ENCODE data around the gene TEX11.
"Not testable (repeated sequence)": the region's sequence is repeated elsewhere in the genome, so short reads cannot be mapped to it uniquely, and the experiment has no call there.

Gene TEX11

GRCh38 chrX:70592091-70592490 lies 316.4 kb downstream of the TEX11 start:
- no peak for DNase-seq (ENCODE audit: low spot score)
- no peak for TF ChIP-seq CTCF (IDR thresholded peaks at IDR 0.05; ENCODE audit: extremely low read depth, insufficient read depth, missing control alignments)
- in situ Hi-C loops (cut with MboI; ENCODE audit: low pct_unique_long_range_greater_than_20kb, low sequenced_read_pairs, unreplicated experiment), result no loop called here

DNA sequence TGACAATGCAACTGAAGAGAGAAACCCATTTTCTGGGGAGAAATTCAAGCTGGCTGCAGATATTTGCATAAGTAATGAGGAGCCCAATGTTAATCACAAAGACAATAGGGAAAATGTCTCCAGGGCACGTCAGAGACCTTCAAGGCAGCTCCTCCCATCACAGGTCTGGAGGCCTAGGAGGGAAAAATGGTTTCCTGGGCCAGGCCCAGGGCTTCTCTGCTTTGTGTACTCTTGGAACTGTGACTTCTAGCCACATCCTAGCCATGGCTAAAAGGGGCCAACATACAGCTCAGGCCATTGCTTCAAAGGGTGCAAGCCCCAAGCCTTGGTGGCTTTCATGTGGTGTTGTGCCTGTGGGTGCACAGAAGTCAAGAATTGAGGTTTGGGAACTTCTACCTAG lies 321.4 kb downstream of the TEX11 start:
- DNase-seq (ENCODE audit: low spot score); in situ Hi-C loops (cut with MboI; ENCODE audit: low pct_unique_long_range_greater_than_20kb, low sequenced_read_pairs, unreplicated experiment): not testable (repeated sequence)

- in situ Hi-C loops (cut with MboI; ENCODE audit: low pct_unique_long_range_greater_than_20kb, low sequenced_read_pairs, unreplicated experiment), result no loop called here
- DNase-seq (ENCODE audit: low spot score), result no peak
- TF ChIP-seq CTCF (IDR thresholded peaks at IDR 0.05; ENCODE audit: extremely low read depth, insufficient read depth, missing control alignments), result no peak
These were observed 331.1 kb downstream of the TEX11 start for GRCh38 chrX:70577442-70577841.

DNA sequence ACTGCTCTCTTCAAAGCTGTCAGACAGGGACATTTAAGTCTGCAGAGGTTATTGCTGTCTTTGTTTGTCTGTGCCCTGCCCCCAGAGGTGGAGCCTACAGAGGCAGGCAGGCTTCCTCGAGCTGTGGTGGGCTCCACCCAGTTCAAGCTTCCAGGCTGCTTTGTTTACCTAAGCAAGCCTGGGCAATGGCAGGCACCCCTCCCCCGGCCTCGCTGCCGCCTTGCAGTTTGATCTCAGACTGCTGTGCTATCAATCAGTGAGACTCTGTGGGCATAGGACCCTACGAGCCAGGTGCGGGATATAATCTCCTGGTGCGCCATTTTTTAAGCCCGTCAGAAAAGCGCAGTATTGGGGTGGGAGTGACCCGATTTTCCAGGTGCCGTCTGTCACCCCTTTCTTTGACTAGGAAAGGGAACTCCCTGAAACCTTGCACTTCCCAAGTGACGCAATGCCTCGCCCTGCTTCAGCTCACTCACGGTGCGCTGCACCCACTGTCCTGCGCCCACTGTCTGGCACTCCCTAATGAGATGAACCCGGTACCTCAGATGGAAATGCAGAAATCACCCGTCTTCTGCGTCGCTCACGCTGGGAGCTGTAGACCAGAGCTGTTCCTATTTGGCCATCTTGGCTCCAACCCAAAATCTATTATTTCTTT lies 338.5 kb downstream of the TEX11 start:
- in situ Hi-C loops (cut with MboI; ENCODE audit: low pct_unique_long_range_greater_than_20kb, low sequenced_read_pairs, unreplicated experiment); DNase-seq (ENCODE audit: low spot score): not testable (repeated sequence)

DNA sequence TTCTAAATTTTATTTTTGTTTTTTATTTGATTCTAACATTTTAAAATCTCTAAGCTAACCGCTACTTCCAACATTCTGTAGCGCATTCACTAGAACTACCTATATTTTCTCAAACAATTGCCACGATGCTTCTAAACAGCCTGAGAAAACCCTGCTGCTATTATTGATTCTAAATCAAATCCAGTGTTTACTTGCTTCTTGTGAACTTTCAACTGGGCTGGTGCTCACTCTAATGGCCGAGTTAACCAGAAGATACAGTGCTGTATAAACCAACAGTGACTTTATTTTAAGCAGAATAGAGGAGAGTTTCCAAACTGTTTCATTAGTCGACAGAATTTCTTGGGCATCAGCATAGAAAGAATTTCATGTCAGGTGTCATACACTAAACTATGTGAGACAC lies 353.6 kb downstream of the TEX11 start:
- DNase-seq (ENCODE audit: low spot score), result no peak
- no peak for TF ChIP-seq CTCF (IDR thresholded peaks at IDR 0.05; ENCODE audit: extremely low read depth, insufficient read depth, missing control alignments)
- in situ Hi-C loops (cut with MboI; ENCODE audit: low pct_unique_long_range_greater_than_20kb, low sequenced_read_pairs, unreplicated experiment), result no loop called here

DNA sequence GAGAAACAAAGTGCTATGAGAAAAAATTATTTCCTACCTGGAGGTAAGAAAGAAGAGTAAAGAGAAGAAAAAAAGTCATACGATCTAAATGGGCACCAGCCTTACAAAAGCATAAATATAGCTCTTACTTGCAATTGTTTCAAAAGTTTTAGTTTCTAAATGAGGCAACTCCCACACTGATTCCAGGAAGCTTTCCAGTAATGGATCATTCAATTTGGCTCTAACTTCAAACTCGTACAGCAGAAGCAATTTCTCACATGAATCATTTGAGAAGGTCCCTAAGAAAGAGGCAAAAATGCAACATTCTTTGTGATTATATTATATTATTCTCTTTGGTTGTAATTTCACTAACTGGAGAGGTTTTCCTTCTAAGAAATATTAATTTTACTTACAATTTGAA lies 354.0 kb downstream of the TEX11 start:
- DNase-seq (ENCODE audit: low spot score), result no peak
- in situ Hi-C loops (cut with MboI; ENCODE audit: low pct_unique_long_range_greater_than_20kb, low sequenced_read_pairs, unreplicated experiment), result no loop called here

DNA sequence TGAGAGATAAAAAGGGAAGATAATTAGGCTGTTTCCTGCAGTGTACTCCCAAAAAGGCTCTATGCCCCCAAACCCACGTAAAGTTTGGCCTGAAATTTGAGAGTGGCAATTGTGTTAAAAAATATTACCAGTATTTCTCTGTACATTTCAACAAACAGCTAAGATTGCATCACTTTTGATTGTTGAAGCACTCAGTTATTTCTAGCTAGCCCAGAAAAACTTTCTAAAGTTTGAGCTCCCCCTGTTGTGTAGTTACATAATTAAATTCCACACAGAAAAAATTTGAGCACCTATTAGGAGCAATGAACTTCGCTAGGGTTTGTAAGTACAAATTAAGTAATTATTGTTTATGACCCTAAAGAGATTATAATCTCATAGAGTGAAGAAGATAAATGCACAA lies 354.4 kb downstream of the TEX11 start:
- peak; percentile 12 for TF ChIP-seq CTCF (IDR thresholded peaks at IDR 0.05; ENCODE audit: extremely low read depth, insufficient read depth, missing control alignments)
- in situ Hi-C loops (cut with MboI; ENCODE audit: low pct_unique_long_range_greater_than_20kb, low sequenced_read_pairs, unreplicated experiment), result no loop called here
- no peak for DNase-seq (ENCODE audit: low spot score)

More for the DNA sequence above, 354.0 kb downstream of the TEX11 start:
- no peak for TF ChIP-seq CTCF (IDR thresholded peaks at IDR 0.05; ENCODE audit: extremely low read depth, insufficient read depth, missing control alignments)

GRCh38 chrX:70553516-70553915 lies 355.0 kb downstream of the TEX11 start:
- in situ Hi-C loops (cut with MboI; ENCODE audit: low pct_unique_long_range_greater_than_20kb, low sequenced_read_pairs, unreplicated experiment), result no loop called here
- no peak for TF ChIP-seq CTCF (IDR thresholded peaks at IDR 0.05; ENCODE audit: extremely low read depth, insufficient read depth, missing control alignments)
- no peak for DNase-seq (ENCODE audit: low spot score)

All from GM13977 (cell line).